Stomach (tissue), 9 donors: ENCODE results near the gene ZSCAN21. TPM values are rescaled to one million over a fixed set of nuclear protein-coding genes. Genes with fewer than 3 reads are reported as not detected.
"Not testable (repeated sequence)": the region's sequence is repeated elsewhere in the genome, so short reads cannot be mapped to it uniquely, and the experiment has no call there.

Source experiments
- DNase-seq, 2 donors: peaks; one replicate each; pipeline versions ENCODE4 v3.0.0 to v3.0.0-alpha.2; 2013 to 2019
- H3K27ac ChIP-seq, 5 donors: fragments of 200-600 bp in 4 of 5; sonication (generic) in 4 of 5; one replicate each; pipeline ENCODE4 v1.5.1; 2013 to 2019; ENCODE audit warnings: mild to moderate bottlenecking in 1 of 5, moderate library complexity in 1 of 5
- H3K27me3 ChIP-seq, 3 donors: fragments of 200-600 bp; sonication (generic); one replicate each; pipeline ENCODE4 v1.5.1; 2017 to 2019; ENCODE audit warnings: mixed run types in 1 of 3
- H3K36me3 ChIP-seq, 4 donors: fragments of 200-600 bp; sonication (generic); 1 replicate in 3 of 4; 2 replicates in 1 of 4; pipeline ENCODE4 v1.5.1; 2016 to 2019
- H3K4me1 ChIP-seq, 4 donors: fragments of 200-600 bp; sonication (generic); one replicate each; pipeline ENCODE4 v1.5.1; 2016 to 2019
- H3K4me3 ChIP-seq, 4 donors: fragments of 200-600 bp; sonication (generic) in 3 of 4; one replicate each; pipeline ENCODE4 v1.5.1; 2016 to 2019; ENCODE audit warnings: mild to moderate bottlenecking in 1 of 4
- H3K9me3 ChIP-seq, 4 donors: fragments of 200-600 bp; sonication (generic); one replicate each; pipeline ENCODE4 v1.5.1; 2016 to 2019
- EP300 ChIP-seq: sonication (generic); formaldehyde crosslinking; IDR thresholded peaks from one replicate; pipeline ENCODE4 v1.6.1; 2017; ENCODE audit warnings: antibody characterized with exemption
- POLR2A ChIP-seq, 4 donors: fragments of 450-650 bp; IDR thresholded peaks; one replicate each; pipeline ENCODE4 v1.6.1; 2016; ENCODE audit warnings: antibody characterized with exemption in 4 of 4, control low read depth in 2 of 4, mild to moderate bottlenecking in 1 of 4, moderate library complexity in 1 of 4
- POLR2AphosphoS5 ChIP-seq, 3 donors: sonication (generic); formaldehyde crosslinking; IDR thresholded peaks; one replicate each; pipeline ENCODE4 v1.6.1; 2016; ENCODE audit warnings: antibody characterized with exemption in 3 of 3
- WGBS, 5 donors: extraction: QIAGEN DNeasy Blood & Tissue Kit in 3 of 5; methylation state at CpG; one replicate each; pipeline versions ENCODE4 v1.1.5 to v1.1.7; 2013 to 2018; 5-methylcytosine and 5-hydroxymethylcytosine counted together
- intact Hi-C: fragments of 100-400 bp; cut with DNase I; formaldehyde crosslinking; loops from one replicate; pipeline ENCODE4 v1.15.1; 2023; ENCODE audit warnings: low total_unique reads
- polyA plus RNA-seq, 3 donors: library from polyadenylated mRNA; stranded (reverse); fragments of 200-250 nt; gene quantifications; one replicate each; pipeline ENCODE4 v1.2.3, GENCODE V29; 2013
- total RNA-seq, 5 donors: library from RNA; depleted of rRNA; stranded (reverse); fragments of >200 nt; gene quantifications; one replicate each; pipeline versions ENCODE4 v1.1.0 to v1.2.3, GENCODE V29; 2014 to 2016
- TF ChIP-seq, protein P1 (sequence below), 7 experiments: fragments of 450-650 bp in 4 of 7; fragments of 200-600 bp in 3 of 7; sonication (generic) in 3 of 7; IDR thresholded peaks; one replicate each; pipeline ENCODE4 v1.5.1; 2016 to 2019; ENCODE audit warnings: antibody characterized with exemption in 7 of 7, control low read depth in 2 of 7, mild to moderate bottlenecking in 1 of 7
- donor health status: healthy with polysubstance abuse.
- donor health status: Bipolar disorder and iron deficiency.
- donor health status: healthy.

ZSCAN21 gene
- total and polyA plus RNA-seq, 8 donors, result 5.4 to 48.4 (median 8.9) TPM

GRCh38 chr7:100007887-100008286 lies 41.7 kb upstream of the ZSCAN21 start:
- H3K27me3 ChIP-seq, result no peaks in the 10 kb centered on the region
- DNase-seq, result no peak
- no peaks in the 10 kb centered on the region for H3K9me3 ChIP-seq
- no peaks in the 10 kb centered on the region for H3K36me3 ChIP-seq
- no peak overlapping the region for H3K4me3 ChIP-seq
- TF ChIP-seq POLR2A (IDR thresholded peaks at IDR 0.05), result no peak
- no peak for TF ChIP-seq EP300
- no peak for TF ChIP-seq POLR2AphosphoS5 (IDR thresholded peaks at IDR 0.05)
- TF ChIP-seq, protein P1, sequence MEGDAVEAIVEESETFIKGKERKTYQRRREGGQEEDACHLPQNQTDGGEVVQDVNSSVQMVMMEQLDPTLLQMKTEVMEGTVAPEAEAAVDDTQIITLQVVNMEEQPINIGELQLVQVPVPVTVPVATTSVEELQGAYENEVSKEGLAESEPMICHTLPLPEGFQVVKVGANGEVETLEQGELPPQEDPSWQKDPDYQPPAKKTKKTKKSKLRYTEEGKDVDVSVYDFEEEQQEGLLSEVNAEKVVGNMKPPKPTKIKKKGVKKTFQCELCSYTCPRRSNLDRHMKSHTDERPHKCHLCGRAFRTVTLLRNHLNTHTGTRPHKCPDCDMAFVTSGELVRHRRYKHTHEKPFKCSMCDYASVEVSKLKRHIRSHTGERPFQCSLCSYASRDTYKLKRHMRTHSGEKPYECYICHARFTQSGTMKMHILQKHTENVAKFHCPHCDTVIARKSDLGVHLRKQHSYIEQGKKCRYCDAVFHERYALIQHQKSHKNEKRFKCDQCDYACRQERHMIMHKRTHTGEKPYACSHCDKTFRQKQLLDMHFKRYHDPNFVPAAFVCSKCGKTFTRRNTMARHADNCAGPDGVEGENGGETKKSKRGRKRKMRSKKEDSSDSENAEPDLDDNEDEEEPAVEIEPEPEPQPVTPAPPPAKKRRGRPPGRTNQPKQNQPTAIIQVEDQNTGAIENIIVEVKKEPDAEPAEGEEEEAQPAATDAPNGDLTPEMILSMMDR (IDR thresholded peaks at IDR 0.05), result no peak
- 42 to 75% (median 61%) methylated on average over 2 to 3 of the region's 3 CpGs for WGBS, 5 donors
- H3K4me1 ChIP-seq, result peaks cover 25 to 45% (median 37%) of the 10 kb centered on the region in 4 donors
- H3K27ac ChIP-seq, result peak overlapping the region; percentile 46 to 87 (median 76)
- intact Hi-C loops, result no loop called here

- 20 to 53% (median 33%) methylated on average over 10 of the region's 10 CpGs for WGBS, 5 donors
- peak overlapping the region; percentile 46 to 87 (median 76) for H3K27ac ChIP-seq
- no peaks in the 10 kb centered on the region for H3K9me3 ChIP-seq
- DNase-seq, result peak; percentile 87 to 89
- intact Hi-C loops, result no loop called here
- TF ChIP-seq, protein P1 (IDR thresholded peaks at IDR 0.05), result no peak
- peak in 2 of 3 donors; percentile 32 to 34 for TF ChIP-seq POLR2AphosphoS5 (IDR thresholded peaks at IDR 0.05)
- no peak overlapping the region for H3K4me3 ChIP-seq
- H3K4me1 ChIP-seq, result peaks cover 24 to 45% (median 36%) of the 10 kb centered on the region in 4 donors
- H3K36me3 ChIP-seq, result no peaks in the 10 kb centered on the region
- H3K27me3 ChIP-seq, result no peaks in the 10 kb centered on the region
These were observed 41.0 kb upstream of the ZSCAN21 start for GRCh38 chr7:100008525-100008924.

DNA sequence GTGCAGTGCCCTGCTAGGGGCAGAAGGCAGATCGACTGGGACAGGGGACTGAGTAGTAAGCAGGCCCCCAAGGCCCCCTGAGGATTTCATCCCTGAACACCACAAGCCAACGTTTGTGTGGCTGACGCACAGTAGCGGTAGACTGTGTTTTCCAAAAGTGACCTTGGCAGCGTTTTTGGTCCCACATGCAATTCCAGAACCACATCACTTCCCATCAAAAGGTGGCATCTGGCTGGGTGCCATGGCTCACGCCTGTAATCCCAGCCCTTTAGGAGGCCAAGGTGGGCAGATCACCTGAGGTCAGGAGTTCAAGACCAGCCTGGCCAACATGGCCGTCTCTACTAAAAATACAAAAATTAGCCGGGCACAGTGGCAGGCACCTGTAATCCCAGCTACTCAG lies 39.6 kb upstream of the ZSCAN21 start:
- H3K4me3 ChIP-seq, H3K9me3 ChIP-seq, H3K36me3 ChIP-seq, DNase-seq, H3K27me3 ChIP-seq, intact Hi-C loops: not testable (repeated sequence)
- WGBS, 5 donors, result 64 to 83% (median 74%) methylated on average over 8 of the region's 8 CpGs
- Histone ChIP-seq H3K27ac (peak overlapping the region in 2 of 5 donors; percentile 86 to 87), H3K4me1 (peaks cover 15 to 35% (median 28%) of the 10 kb centered on the region in 4 donors)

DNA sequence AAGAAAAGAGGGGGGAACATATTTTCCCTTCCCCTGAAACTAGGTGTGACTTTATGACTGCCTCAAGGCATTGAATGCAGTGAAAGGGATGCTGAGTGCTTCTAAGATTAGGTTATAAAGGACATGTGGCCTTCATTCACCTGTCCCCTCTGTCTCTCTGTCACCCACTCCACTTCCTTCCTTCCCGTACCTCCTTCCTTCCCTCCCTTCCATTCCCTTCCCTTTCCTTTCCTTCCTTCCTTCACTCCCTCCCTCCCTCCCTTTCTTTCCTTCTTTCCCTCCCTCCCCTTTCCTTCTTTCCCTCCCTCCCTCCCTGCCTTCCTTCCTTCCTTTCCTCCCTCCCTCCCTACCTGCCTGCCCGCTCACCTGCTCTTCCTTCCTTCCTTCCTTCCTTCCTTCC lies 38.7 kb upstream of the ZSCAN21 start:
- no peaks in the 10 kb centered on the region for H3K27me3 ChIP-seq
- DNase-seq, result no peak
- TF ChIP-seq POLR2A (IDR thresholded peaks at IDR 0.05), result no peak
- no peak for TF ChIP-seq EP300
- no peak for TF ChIP-seq POLR2AphosphoS5 (IDR thresholded peaks at IDR 0.05)
- TF ChIP-seq, protein P1 (IDR thresholded peaks at IDR 0.05), result no peak
- 66 to 90% (median 79%) methylated on average over 2 of the region's 2 CpGs for WGBS, 5 donors
- intact Hi-C loops, result no loop called here
- H3K4me1 ChIP-seq, result peaks cover 19 to 35% (median 30%) of the 10 kb centered on the region in 4 donors
- no peaks in the 10 kb centered on the region for H3K36me3 ChIP-seq
- peak overlapping the region in 1 of 5 donors; percentile 80 for H3K27ac ChIP-seq
- H3K9me3 ChIP-seq, result no peaks in the 10 kb centered on the region
- no peak overlapping the region for H3K4me3 ChIP-seq

- TF ChIP-seq POLR2A (IDR thresholded peaks at IDR 0.05) (no peak), EP300 (no peak), POLR2AphosphoS5 (IDR thresholded peaks at IDR 0.05) (no peak)
- TF ChIP-seq, protein P1 (IDR thresholded peaks at IDR 0.05), result no peak
- Histone ChIP-seq H3K4me1 (peaks cover 19 to 39% (median 33%) of the 10 kb centered on the region in 4 donors), H3K4me3 (no peak overlapping the region), H3K9me3 (no peaks in the 10 kb centered on the region), H3K36me3 (no peaks in the 10 kb centered on the region), H3K27me3 (no peaks in the 10 kb centered on the region), H3K27ac (peak overlapping the region; percentile 5 to 80 (median 63))
- 48 to 57% (median 50%) methylated on average over 3 of the region's 3 CpGs for WGBS, 5 donors
- intact Hi-C loops, result no loop called here
- DNase-seq, result no peak
These were observed 38.1 kb upstream of the ZSCAN21 start for GRCh38 chr7:100011516-100011915.

- H3K36me3 ChIP-seq, intact Hi-C loops, H3K27me3 ChIP-seq, H3K9me3 ChIP-seq, H3K4me3 ChIP-seq: not testable (repeated sequence)
- 34 to 59% (median 41%) methylated on average over 13 to 14 of the region's 14 CpGs for WGBS, 5 donors
- Histone ChIP-seq H3K27ac (peak overlapping the region; percentile 42 to 80 (median 69)), H3K4me1 (peaks cover 31 to 50% (median 41%) of the 10 kb centered on the region in 4 donors)
- DNase-seq, result peak; percentile 45 to 79
These were observed 36.9 kb upstream of the ZSCAN21 start for GRCh38 chr7:100012385-100013327.
